Activated CD8-positive, alpha-beta memory T cell treated with anti-CD3 and anti-CD28 coated beads for 36 hours (primary cell): ENCODE measurements around the gene MAGEE2. TPM values are rescaled to one million over a fixed set of nuclear protein-coding genes. Genes with fewer than 3 reads are reported as not detected.
"Not testable (repeated sequence)": the region's sequence is repeated elsewhere in the genome, so short reads cannot be mapped to it uniquely, and the experiment has no call there.

ENCODE experiments used
- CTCF ChIA-PET: fragments of 350-600 bp; sonication (Branson Sonifier 250); formaldehyde crosslinking; loops from one replicate; lab custom pipeline; 2021; ENCODE audit warnings: antibody characterized with exemption; lab: Charles Lee
- POLR2A ChIA-PET: fragments of 350-600 bp; sonication (Branson Sonifier 250); formaldehyde crosslinking; loops from one replicate; lab custom pipeline; 2021; ENCODE audit warnings: antibody characterized with exemption; lab: Charles Lee
- total RNA-seq, 2 experiments: library from RNA; stranded (reverse); gene quantifications; one replicate each; pipeline ENCODE4 v1.2.3, GENCODE V29; 2021

MAGEE2 gene, protein sequence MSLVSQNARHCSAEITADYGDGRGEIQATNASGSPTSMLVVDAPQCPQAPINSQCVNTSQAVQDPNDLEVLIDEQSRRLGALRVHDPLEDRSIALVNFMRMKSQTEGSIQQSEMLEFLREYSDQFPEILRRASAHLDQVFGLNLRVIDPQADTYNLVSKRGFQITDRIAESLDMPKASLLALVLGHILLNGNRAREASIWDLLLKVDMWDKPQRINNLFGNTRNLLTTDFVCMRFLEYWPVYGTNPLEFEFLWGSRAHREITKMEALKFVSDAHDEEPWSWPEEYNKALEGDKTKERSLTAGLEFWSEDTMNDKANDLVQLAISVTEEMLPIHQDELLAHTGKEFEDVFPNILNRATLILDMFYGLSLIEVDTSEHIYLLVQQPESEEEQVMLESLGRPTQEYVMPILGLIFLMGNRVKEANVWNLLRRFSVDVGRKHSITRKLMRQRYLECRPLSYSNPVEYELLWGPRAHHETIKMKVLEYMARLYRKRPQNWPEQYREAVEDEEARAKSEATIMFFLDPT
- not detected for total RNA-seq

DNA sequence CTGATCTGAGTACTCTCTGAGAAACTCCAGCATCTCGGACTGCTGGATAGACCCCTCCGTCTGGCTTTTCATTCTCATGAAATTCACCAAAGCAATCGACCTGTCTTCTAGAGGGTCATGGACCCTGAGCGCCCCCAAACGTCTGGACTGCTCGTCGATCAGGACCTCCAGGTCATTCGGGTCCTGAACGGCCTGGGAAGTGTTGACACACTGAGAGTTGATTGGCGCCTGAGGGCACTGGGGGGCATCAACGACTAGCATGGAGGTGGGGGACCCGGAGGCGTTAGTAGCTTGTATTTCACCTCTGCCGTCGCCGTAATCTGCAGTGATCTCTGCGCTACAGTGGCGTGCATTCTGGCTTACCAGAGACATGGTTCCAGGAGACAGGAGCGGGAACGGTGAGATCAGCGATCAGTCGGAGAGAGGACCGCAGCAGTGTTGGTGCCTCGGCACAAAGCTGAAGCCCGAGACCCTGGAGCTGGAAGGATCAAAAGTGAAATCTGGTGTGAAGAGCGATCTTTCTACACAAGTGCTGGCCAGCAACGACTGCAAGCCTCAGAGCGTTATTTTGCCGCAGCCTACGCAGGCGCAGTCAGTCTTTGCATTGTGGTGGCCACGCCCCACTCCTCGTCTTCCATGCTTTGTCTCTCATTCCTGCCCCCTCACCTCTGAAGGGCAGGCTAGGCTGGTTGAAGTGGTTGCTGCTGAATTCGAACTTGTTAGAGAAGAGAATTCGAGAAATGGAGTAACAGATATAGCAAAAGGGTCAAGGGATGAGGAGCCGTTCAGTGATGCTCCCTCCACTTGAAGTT is at the start of gene MAGEE2:
MAGEE2 (minus strand) TSS at position 575 of the 812 bp plus-strand sequence; CDS start at position 372, 203 bp downstream.
- CTCF ChIA-PET, result no interaction called here
- POLR2A ChIA-PET, result no interaction called here

DNA sequence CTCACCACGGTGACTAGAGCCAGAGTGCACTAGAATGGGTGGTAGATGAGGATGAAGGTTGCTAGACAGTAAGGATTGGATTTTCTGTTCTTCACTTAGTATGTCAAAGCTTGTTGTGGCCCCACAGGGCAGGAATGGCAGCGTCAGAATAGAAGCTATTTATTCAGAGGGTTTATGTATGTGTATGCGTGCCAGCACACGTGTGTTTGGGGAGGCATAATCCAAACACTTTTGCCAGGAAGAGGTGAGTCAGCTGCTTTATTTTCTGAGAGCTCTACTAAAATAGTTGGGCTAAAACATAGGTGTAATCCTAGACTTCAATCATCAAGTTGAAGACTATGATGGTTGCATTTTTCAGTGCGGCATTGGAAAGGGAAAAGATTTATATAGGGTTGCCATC is 1.2 kb upstream of the MAGEE2 start:
- ChIA-PET CTCF (no interaction called here), POLR2A (no interaction called here)

- ChIA-PET CTCF (no interaction called here), POLR2A (no interaction called here)
These were observed 3.4 kb downstream of the MAGEE2 start for GRCh38 chrX:75781611-75782010.

GRCh38 chrX:75768063-75768462 is 17.0 kb downstream of the MAGEE2 start:
- POLR2A ChIA-PET, result not testable (repeated sequence)

DNA sequence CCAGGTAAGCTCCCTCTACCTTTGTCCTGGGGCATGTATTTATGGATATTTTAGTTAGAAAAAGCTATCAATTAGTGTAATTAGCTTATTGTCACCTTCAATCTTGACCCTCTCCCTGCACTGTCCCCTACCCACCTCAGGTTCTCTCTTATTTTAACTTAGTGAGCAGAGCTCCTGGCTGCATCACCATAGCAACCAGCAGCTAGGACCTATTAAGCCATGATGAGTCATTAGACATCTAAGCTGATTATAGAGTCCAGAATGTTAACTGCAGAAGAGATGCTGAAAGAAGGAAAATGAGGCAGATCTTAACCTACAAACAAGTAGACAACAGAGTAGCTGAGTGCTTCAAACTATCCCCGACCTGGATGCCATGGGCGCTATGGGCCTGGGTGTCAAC is 36.6 kb downstream of the MAGEE2 start:
- ChIA-PET POLR2A (no interaction called here), CTCF (no interaction called here)

More at GRCh38 chrX:75768063-75768462, 17.0 kb downstream of the MAGEE2 start:
- CTCF ChIA-PET, result not testable (repeated sequence)

DNA sequence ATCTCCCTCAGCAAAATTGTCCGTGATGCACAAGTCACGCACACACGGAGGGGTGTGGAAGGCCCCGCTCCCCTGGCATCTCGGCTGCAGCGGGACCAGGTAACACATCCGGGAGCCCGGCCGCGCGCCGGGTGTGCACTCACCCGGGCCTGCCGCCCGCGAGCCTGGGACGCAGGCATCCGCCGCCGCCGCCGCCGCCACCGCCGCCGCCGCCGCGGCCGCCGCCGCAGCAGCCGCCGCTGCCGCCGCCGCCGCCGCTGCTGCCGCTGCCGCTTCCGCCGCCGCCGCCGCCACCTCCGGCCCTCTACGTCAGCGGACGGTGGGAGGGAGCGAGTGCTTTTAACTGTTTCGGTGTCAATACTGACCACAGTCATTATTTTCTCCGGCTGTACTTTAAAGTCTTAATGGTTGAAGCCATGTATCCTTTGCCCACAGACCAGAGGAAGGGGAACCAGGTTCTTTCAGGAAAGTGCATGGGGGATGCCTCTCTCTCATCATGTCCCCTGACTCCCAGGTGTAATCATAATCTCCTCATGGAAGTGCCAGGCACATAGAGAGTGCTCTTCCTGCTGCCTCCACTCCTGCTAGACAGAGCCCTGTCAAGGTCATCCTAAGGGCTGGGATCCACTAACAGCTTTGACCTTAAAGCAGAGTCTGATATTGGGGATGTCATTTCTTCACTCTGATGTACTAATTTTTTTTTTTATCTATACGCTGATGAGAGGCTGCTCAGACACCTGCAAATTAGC is 38.0 kb downstream of the MAGEE2 start:
- POLR2A ChIA-PET, result no interaction called here
- CTCF ChIA-PET, result no interaction called here
